GM12873 (cell line): ENCODE results near the gene SETDB2.

Experiments used
- CTCF ChIP-seq: IDR thresholded peaks from 2 replicates; pipeline ENCODE4 v1.5.1; 2012; ENCODE audit warnings: low read depth, mild to moderate bottlenecking, moderate library complexity, low read length, control low read depth; ENCODE audit not compliant: insufficient read depth; ENCODE audit errors: missing control alignments

Gene SETDB2

DNA sequence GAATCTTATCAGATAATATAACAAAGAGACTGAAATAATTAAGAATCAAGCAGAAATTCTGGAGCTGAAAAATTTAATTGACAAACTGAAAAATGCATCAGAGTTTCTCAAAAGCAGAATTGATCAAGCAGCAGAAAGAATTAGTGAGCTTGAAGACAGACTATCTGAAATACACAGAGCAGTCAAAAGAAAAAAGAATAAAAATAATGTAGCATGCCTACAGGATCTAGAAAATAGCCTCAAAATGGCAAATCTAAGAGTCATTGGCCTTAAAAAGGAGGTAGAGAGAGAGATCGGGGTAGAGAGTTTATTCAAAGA is 39.4 kb upstream of the SETDB2 start:
- TF ChIP-seq CTCF: no peak

DNA sequence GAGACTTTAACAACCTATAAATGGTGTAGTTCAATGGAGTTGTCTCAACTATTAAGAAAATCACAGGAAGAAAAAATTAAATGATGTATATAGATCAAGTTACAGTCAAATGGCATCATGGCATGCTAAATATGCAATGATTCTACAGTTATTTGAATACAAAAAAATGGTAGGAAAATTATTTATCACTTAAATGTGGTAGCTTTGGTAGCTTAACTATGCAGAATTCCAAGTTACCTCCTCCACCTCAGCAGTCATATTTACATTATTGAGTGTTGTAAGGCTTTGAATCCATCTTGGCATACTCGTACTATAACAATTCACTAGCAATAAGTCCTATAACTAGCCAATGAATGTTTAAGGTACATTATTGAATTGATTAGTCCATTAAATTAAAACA is 37.0 kb upstream of the SETDB2 start:
- no peak for TF ChIP-seq CTCF

DNA sequence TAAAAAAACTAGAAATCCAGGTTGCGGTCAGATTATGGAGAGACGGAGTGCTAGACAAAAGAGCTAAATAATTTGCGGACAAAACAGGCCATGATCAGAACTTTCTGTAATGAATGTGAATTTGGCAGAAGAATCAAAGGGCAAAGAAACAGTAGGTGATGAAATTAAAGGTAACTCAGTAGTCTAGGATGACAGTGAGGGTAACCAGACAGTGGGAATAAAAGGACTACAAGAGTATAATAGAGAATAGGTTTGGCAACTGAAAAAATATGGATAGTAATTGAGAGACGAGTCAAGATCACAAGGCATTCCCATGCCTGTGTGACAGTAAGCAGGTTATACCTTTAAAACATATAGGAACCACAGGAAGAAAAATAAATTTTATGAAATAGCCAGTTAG is 36.1 kb upstream of the SETDB2 start:
- no peak for TF ChIP-seq CTCF

GRCh38 chr13:49409008-49409407 is 35.1 kb upstream of the SETDB2 start:
- TF ChIP-seq CTCF: no peak

DNA sequence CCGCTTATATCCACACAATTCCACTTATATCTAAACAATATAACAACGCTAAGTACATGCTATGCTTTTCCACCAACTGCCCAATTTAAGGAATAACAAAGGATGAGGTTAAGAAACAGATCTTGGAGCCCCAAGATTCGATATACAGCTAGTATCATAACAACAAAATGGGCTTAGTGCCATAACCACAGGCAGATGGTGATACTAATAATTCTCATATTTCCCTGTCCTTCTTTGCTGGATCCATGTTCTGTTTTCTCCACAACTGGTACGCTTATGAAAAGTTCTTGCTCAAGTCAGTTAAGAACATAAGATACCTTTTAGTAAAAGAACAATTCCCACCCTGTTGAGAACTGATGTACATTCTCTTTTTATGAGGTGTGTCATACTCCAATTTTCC is 34.1 kb upstream of the SETDB2 start:
- TF ChIP-seq CTCF: no peak

- TF ChIP-seq CTCF: no peak
These were observed 33.6 kb upstream of the SETDB2 start for GRCh38 chr13:49410477-49410876.

DNA sequence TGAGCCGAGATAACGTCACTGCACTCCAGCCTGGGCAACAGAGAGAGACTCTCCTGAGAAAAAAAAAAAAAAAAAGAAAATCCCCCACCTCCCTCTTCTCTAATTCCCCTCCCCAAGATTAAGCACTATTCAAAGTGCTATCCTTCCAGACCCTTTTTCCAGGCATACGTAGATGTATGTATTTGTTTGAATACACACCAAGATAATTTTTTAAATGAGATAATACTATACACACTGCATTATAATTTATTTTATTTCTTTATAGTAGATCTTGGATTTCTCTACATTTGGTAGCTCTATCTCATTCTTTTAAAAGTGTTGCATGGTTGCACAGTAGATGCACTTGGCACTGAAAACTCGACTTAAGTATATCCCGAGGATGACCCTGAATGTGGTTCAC is 32.7 kb upstream of the SETDB2 start:
- TF ChIP-seq CTCF: no peak

- no peak for TF ChIP-seq CTCF
These were observed 31.3 kb upstream of the SETDB2 start for GRCh38 chr13:49412749-49413148.
